HFFc6 (cell line): Measurements from ENCODE around the gene CPNE2. TPM values are rescaled to one million over a fixed set of nuclear protein-coding genes. Genes with fewer than 3 reads are reported as not detected.

ENCODE experiments used
- DNase-seq: peaks from one replicate; pipeline ENCODE4 v3.0.0-alpha.2; 2018
- H3K27ac Mint-ChIP-seq: 2 replicates; pipeline ENCODE4 v1.8.0; 2020; ENCODE audit warnings: mild to moderate bottlenecking, mixed read lengths
- H3K27me3 Mint-ChIP-seq: 2 replicates; pipeline ENCODE4 v1.8.0; 2021; ENCODE audit warnings: mild to moderate bottlenecking, moderate library complexity, mixed read lengths; ENCODE audit not compliant: insufficient read depth
- H3K36me3 Mint-ChIP-seq: 2 replicates; pipeline ENCODE4 v1.8.0; 2021; ENCODE audit warnings: low read depth, mixed read lengths
- H3K4me1 Mint-ChIP-seq: 2 replicates; pipeline ENCODE4 v1.8.0; 2020; ENCODE audit warnings: low read depth, mixed read lengths
- H3K4me3 Mint-ChIP-seq: 2 replicates; pipeline ENCODE4 v1.8.0; 2020; ENCODE audit warnings: mild to moderate bottlenecking, moderate library complexity, mixed read lengths
- H3K9me3 Mint-ChIP-seq: 2 replicates; pipeline ENCODE4 v1.8.0; 2020; ENCODE audit warnings: mild to moderate bottlenecking, mixed read lengths
- CTCF ChIP-seq: fragments of 200-600 bp; sonication (generic); IDR thresholded peaks from 2 replicates; pipeline ENCODE4 v1.5.0; 2021; ENCODE audit warnings: antibody characterized with exemption, mild to moderate bottlenecking
- total RNA-seq, 6 experiments: library from RNA; stranded (reverse); fragmentation: NEBNext Ultra II Directional; extraction: Animal tissue kit (Norgen Biotek cat#: 25700); gene quantifications; 2 replicates in 1 of 6; 3 replicates in 5 of 6; pipeline ENCODE4 v1.2.3, GENCODE V29; 2021

Gene CPNE2
- total RNA-seq, 6 experiments from 2014 or later = 13.0 to 29.6 (median 23.3) TPM

GRCh38 chr16:57102888-57103851, 10.8 kb downstream of the CPNE2 start:
- H3K27me3 Mint-ChIP-seq = peaks cover 2% of the 10 kb centered on the region; the same call in 1 of the 2 replicates
- no peak overlapping the region for H3K27ac Mint-ChIP-seq
- no peak for DNase-seq
- H3K4me3 Mint-ChIP-seq = no peak overlapping the region
- no peaks in the 10 kb centered on the region for H3K36me3 Mint-ChIP-seq
- H3K4me1 Mint-ChIP-seq = peaks cover 34% of the 10 kb centered on the region
- TF ChIP-seq CTCF = no peak
- no peaks in the 10 kb centered on the region for H3K9me3 Mint-ChIP-seq

- no peaks in the 10 kb centered on the region for H3K9me3 Mint-ChIP-seq
- no peak overlapping the region for H3K4me3 Mint-ChIP-seq
- H3K36me3 Mint-ChIP-seq = no peaks in the 10 kb centered on the region
- H3K27me3 Mint-ChIP-seq = peaks cover 2% of the 10 kb centered on the region; the same call in 1 of the 2 replicates
- no peak for TF ChIP-seq CTCF
- peaks cover 39% of the 10 kb centered on the region for H3K4me1 Mint-ChIP-seq
- H3K27ac Mint-ChIP-seq = no peak overlapping the region; the same call in 1 of the 2 replicates
- no peak for DNase-seq
Observed at GRCh38 chr16:57104706-57105105, 12.3 kb downstream of the CPNE2 start.

- TF ChIP-seq CTCF = no peak
- H3K36me3 Mint-ChIP-seq = no peaks in the 10 kb centered on the region
- DNase-seq = no peak
- peaks cover 35% of the 10 kb centered on the region for H3K4me1 Mint-ChIP-seq
- no peak overlapping the region for H3K27ac Mint-ChIP-seq
- H3K9me3 Mint-ChIP-seq = no peaks in the 10 kb centered on the region
- peaks cover 2% of the 10 kb centered on the region; the same call in 1 of the 2 replicates for H3K27me3 Mint-ChIP-seq
- no peak overlapping the region for H3K4me3 Mint-ChIP-seq
Observed at GRCh38 chr16:57105184-57105583, 12.8 kb downstream of the CPNE2 start.

- Mint-ChIP-seq H3K4me1 (peaks cover 22% of the 10 kb centered on the region), H3K27ac (no peak overlapping the region), H3K27me3 (peaks cover 2% of the 10 kb centered on the region; the same call in 1 of the 2 replicates), H3K4me3 (no peak overlapping the region), H3K9me3 (no peaks in the 10 kb centered on the region), H3K36me3 (no peaks in the 10 kb centered on the region)
- no peak for DNase-seq
- no peak for TF ChIP-seq CTCF
Observed at GRCh38 chr16:57106767-57107166, 14.4 kb downstream of the CPNE2 start.

GRCh38 chr16:57107321-57107922, 15.0 kb downstream of the CPNE2 start:
- no peaks in the 10 kb centered on the region for H3K9me3 Mint-ChIP-seq
- TF ChIP-seq CTCF = no peak
- no peaks in the 10 kb centered on the region for H3K36me3 Mint-ChIP-seq
- H3K4me3 Mint-ChIP-seq = no peak overlapping the region
- H3K27ac Mint-ChIP-seq = no peak overlapping the region
- H3K27me3 Mint-ChIP-seq = peaks cover 2% of the 10 kb centered on the region; the same call in 1 of the 2 replicates
- peaks cover 23% of the 10 kb centered on the region for H3K4me1 Mint-ChIP-seq
- DNase-seq = no peak
